KBM-7 (cell line): ENCODE results near the gene STEAP3.
A peak's percentile ranks its signal among the peaks of the same experiment; 100 is the strongest.
"Not testable (repeated sequence)": the region's sequence is repeated elsewhere in the genome, so short reads cannot be mapped to it uniquely, and the experiment has no call there.

Experiments
- DNase-seq: peaks from one replicate; pipeline ENCODE4 v3.0.0-alpha.2; 2015
- in situ Hi-C: fragments of 300-500 bp; cut with MboI; formaldehyde crosslinking; loops from 2 replicates; pipeline ENCODE4 v1.14.3; 2020; ENCODE audit warnings: low sequenced_read_pairs, low pct_unique_long_range_greater_than_20kb, mixed read lengths

STEAP3 gene

GRCh38 chr2:119254601-119255080, 31.0 kb downstream of the STEAP3 start:
- no peak for DNase-seq
- in situ Hi-C loops: no loop called here

- DNase-seq: no peak
- in situ Hi-C loops: no loop called here
Observed at GRCh38 chr2:119255760-119256581, 32.3 kb downstream of the STEAP3 start.

- in situ Hi-C loops: no loop called here
Observed at GRCh38 chr2:119256582-119256921, 32.9 kb downstream of the STEAP3 start.

DNA sequence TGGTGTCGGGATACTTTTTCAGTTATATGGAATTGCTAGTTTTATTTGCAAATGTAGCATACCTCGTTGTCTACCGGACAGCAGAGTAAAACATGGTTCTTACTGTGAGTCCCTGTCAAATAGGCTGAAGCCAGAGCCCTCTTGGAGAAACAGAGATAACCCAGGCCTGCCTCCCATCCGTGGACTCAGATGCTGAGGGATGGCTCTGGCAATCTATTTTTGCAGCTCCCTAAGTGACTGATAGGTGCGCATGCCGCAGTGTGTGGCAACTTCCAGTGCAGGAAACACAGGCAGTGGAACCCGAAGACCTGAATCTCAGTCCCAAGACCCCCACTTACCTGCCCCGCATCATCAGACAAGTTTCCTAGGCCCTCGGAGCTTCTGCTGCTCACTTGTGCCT, 33.6 kb downstream of the STEAP3 start:
- DNase-seq: no peak
- in situ Hi-C loops: no loop called here

More at GRCh38 chr2:119256582-119256921, 32.9 kb downstream of the STEAP3 start:
- DNase-seq: no peak

- in situ Hi-C loops: no loop called here
- no peak for DNase-seq
Observed at GRCh38 chr2:119259296-119259860, 35.7 kb downstream of the STEAP3 start.

DNA sequence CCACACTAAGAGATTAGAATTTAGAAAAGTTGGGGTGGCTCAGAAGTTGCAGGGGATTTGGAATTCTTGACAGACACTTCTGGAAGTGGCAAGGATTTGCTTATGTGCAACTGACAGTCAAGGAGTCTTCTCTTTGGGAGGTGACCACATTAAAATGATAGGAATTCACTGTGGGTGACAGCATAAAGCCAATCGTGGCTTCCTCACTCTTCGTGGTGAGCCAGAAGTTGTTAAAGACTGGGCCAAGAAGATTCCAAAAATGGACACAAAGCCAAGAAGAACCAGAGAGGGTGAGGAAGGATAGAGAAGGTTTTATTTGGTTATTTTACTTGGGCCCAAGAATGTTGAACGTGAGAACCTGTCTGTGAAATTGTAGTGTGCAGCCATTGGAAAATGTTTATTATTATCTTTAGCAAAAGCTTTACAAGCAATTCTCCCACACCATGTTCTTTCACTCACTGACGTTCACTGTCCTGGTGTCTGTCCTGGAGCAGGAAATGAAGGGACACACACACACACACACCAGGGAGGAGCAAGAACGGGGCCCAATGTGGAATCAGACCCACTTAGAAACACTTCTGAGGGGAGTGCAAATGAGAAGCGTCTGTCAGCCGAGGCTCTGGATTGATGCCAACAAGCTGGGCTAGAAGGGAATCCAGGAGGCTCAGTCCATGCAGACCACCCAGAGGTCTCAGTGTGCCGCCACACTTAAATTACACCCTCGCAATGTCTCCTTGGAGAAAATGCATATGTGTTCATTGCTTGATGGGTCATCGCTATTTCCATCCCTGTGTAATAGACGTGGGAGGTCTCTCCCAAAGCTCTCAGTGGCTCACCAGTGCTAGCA, 37.2 kb downstream of the STEAP3 start:
- in situ Hi-C loops: no loop called here
- no peak for DNase-seq

DNA sequence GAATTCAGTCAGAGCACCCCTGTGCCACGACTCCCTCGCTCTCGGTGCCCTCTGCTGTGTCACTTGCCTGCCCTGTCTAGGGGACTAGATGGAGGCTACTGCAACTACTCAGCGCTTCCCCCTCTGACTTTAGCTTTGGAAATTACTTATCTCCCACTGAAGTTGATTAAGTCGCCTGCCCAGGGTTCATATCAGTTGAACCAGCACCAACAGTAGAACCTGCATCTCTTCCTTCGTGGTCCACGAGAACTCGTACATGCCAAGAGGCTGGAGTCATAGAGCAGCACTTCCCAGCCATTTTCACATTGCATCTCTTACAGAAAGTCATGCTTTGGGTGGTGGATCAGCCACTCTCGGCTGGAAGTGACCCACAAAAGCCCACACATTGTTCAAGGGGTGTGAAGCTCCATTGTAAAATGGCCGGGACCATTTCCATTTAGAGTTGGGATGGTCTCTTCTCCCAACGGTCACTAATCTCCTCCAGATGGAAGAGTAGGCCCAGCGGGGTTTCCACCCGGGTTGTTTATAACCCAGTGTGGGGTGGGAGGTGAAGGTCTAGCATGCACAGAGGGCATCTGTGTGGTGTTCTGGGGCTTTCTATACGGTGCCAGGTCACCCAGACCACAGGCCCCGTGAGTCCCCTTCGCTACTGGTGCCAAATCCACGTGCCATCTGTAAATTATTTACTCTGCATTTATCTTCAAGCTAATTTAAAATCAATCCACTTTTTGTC, 38.0 kb downstream of the STEAP3 start:
- no peak for DNase-seq
- in situ Hi-C loops: no loop called here

DNA sequence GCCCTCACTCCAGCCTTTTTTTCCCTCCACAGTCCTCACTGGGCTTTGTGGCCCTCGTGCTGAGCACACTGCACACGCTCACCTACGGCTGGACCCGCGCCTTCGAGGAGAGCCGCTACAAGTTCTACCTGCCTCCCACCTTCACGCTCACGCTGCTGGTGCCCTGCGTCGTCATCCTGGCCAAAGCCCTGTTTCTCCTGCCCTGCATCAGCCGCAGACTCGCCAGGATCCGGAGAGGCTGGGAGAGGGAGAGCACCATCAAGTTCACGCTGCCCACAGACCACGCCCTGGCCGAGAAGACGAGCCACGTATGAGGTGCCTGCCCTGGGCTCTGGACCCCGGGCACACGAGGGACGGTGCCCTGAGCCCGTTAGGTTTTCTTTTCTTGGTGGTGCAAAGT, 39.4 kb downstream of the STEAP3 start:
- in situ Hi-C loops: no loop called here

GRCh38 chr2:119263656-119264055, 40.0 kb downstream of the STEAP3 start:
- in situ Hi-C loops: no loop called here
- DNase-seq: peak; percentile 70

More for the DNA sequence above, 39.4 kb downstream of the STEAP3 start:
- no peak for DNase-seq

GRCh38 chr2:119264781-119265692, 41.4 kb downstream of the STEAP3 start:
- DNase-seq: peak; percentile 79

GRCh38 chr2:119265693-119266066, 42.0 kb downstream of the STEAP3 start:
- no peak for DNase-seq
- in situ Hi-C loops: no loop called here

More at GRCh38 chr2:119264781-119265692, 41.4 kb downstream of the STEAP3 start:
- in situ Hi-C loops: no loop called here

DNA sequence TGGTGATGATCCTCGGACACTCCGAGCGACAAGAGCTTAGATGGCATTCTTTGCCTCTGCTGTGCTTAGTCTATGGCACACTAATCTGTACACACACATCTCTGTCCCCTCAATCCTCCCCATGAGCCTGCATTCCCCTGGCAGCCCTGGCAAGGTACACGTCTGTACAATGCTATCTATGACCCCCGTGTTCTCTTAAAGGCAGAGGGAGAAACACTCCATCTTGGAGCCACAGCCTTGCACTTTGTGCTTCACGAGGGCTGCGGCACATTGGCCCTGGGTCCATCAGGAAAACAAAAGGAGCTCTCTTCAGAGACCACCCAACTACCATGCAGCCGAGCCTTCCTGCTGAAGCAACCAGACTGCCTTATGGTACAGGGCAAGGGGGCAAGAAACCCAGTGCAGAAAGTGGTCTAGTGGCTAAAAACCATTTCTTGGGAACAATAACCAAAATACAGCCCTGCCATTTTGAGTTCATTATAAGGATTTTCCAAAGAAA, 42.5 kb downstream of the STEAP3 start:
- DNase-seq: no peak
- in situ Hi-C loops: no loop called here

DNA sequence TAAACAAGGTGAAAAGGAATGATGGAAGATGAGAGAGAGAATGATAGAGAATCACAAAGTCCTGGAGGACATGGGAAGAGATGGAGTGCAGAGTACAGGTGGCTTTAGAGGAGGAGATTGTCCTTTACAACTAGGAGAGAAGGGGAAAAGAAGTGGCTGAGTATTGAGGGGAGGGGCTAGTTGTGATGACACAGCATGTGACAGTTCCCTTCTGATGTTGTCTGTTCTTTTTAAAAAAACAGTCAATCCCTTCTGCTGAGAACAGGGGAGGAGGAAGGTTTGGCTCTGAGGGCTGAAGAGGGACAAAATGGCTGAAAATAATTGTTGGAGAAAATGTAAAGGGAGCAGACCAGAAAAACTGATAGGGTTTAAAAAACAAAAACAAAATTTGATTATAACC, 44.0 kb downstream of the STEAP3 start:
- in situ Hi-C loops: no loop called here
- DNase-seq: peak; percentile 8

DNA sequence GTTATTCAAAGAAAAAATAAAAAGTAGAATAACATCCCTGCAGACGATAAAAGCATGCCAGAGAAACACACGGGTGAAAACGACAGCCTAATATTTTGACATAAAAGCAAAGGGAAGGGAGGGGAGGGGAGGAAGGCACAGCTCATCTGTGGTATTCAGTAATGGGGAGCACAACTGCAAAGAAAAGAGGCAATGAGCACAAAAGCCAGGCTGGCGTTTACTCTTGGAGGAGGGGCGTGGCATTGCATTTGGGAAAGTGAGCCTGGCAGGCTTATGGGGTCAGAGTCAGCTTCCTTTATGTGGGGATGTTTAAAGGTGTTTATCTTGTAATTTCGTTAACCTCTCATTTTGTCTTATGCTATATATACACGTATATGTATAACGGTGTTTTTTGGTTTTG, 53.2 kb downstream of the STEAP3 start:
- in situ Hi-C loops: no loop called here
- no peak for DNase-seq

DNA sequence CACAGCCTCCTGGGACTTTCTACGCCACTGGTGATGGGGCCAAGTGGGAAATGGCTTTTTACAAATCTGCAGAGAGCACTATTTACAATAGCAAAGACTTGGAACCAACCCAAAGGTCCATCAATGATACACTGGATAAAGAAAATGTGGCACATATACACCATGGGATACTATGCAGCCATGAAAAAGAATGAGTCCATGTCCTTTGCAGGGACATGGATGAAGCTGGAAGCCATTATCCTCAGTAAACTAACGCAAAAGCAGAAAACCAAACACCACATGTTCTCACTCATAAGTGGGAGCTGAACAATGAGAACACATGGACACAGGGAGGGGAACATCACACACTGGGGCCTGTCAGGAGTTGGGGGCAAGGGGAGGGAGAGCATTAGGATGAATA, 54.8 kb downstream of the STEAP3 start:
- DNase-seq, in situ Hi-C loops: not testable (repeated sequence)

DNA sequence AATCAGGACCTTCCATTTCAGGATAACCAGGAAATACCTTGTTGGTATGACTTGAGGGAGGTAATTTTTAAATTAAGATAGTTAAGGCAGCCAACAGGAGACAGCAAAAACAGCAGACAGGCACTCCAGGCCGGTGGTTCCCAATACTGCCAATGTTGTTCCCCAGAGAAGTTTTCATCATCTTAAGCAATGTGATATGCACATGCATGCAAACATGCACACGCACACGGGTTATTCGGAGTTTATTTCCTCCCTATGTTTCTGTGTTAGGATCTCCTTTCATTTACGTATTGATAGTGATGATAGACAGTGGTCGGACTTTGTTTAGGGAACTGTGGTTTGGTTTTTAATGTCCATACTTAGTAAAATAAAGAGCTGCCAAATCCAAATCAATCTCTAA, 55.3 kb downstream of the STEAP3 start:
- in situ Hi-C loops: no loop called here
- DNase-seq: no peak

GRCh38 chr2:119279666-119280065, 56.0 kb downstream of the STEAP3 start:
- DNase-seq: no peak
- in situ Hi-C loops: no loop called here

GRCh38 chr2:119280680-119281079, 57.0 kb downstream of the STEAP3 start:
- in situ Hi-C loops: no loop called here

More at GRCh38 chr2:119280680-119281079, 57.0 kb downstream of the STEAP3 start:
- DNase-seq: no peak
